LNCaP clone FGC (cell line): Measurements from ENCODE around the gene IQSEC1.

Experiments used
- DNase-seq: peaks from one replicate; pipeline ENCODE4 v3.0.0-alpha.2; 2011; ENCODE audit warnings: low read depth
- H3K4me3 ChIP-seq: 2 replicates; pipeline ENCODE4 v1.5.1; 2011; ENCODE audit warnings: mild to moderate bottlenecking, low read depth, low read length, control low read depth
- CTCF ChIP-seq: IDR thresholded peaks from 2 replicates; pipeline ENCODE4 v1.5.1; 2012; ENCODE audit warnings: mild to moderate bottlenecking; ENCODE audit not compliant: control insufficient read depth, insufficient read depth; ENCODE audit errors: extremely low read depth

The IQSEC1 gene

GRCh38 chr3:12940854-12941253, 132.4 kb downstream of the IQSEC1 start:
- TF ChIP-seq CTCF, result no peak
- DNase-seq, result no peak
- no peak overlapping the region for H3K4me3 ChIP-seq

- no peak for TF ChIP-seq CTCF
Observed at GRCh38 chr3:12939137-12939536, 134.1 kb downstream of the IQSEC1 start.

GRCh38 chr3:12938258-12938711, 134.9 kb downstream of the IQSEC1 start:
- TF ChIP-seq CTCF, result no peak
- no peak for DNase-seq
- H3K4me3 ChIP-seq, result no peak overlapping the region

More at GRCh38 chr3:12939137-12939536, 134.1 kb downstream of the IQSEC1 start:
- H3K4me3 ChIP-seq, result no peak overlapping the region
- DNase-seq, result no peak

GRCh38 chr3:12935861-12936830, 137.1 kb downstream of the IQSEC1 start:
- no peak overlapping the region for H3K4me3 ChIP-seq
- no peak for TF ChIP-seq CTCF
- DNase-seq, result no peak

GRCh38 chr3:12935023-12935860, 138.0 kb downstream of the IQSEC1 start:
- no peak overlapping the region for H3K4me3 ChIP-seq
- TF ChIP-seq CTCF, result no peak
- DNase-seq, result no peak

GRCh38 chr3:12934431-12934830, 138.8 kb downstream of the IQSEC1 start:
- no peak for TF ChIP-seq CTCF
- DNase-seq, result no peak
- no peak overlapping the region for H3K4me3 ChIP-seq
